Tibial artery (tissue), 4 donors: Measurements from ENCODE around the gene RAVER2.

Experiments
- DNase-seq, 2 donors: peaks; one replicate each; pipeline ENCODE4 v3.0.0-alpha.2; 2019
- H3K27ac ChIP-seq, 2 donors: fragments of 200-600 bp; sonication (generic) in 1 of 2; 1 replicate in 1 of 2; 2 replicates in 1 of 2; pipeline ENCODE4 v1.5.1; 2018 to 2019; ENCODE audit warnings: mild to moderate bottlenecking in 1 of 2
- H3K27me3 ChIP-seq, 2 donors: fragments of 200-600 bp; sonication (generic) in 1 of 2; one replicate each; pipeline versions ENCODE4 v1.5.1 to v1.6.0; 2016 to 2019
- H3K36me3 ChIP-seq, 3 donors: fragments of 200-600 bp; sonication (generic) in 2 of 3; one replicate each; pipeline ENCODE4 v1.5.1; 2016 to 2019; ENCODE audit warnings: mild to moderate bottlenecking in 2 of 3
- H3K4me1 ChIP-seq, 4 donors: fragments of 200-600 bp; sonication (generic) in 2 of 4; 1 replicate in 3 of 4; 2 replicates in 1 of 4; pipeline ENCODE4 v1.5.1; 2016 to 2019
- H3K4me3 ChIP-seq, 2 donors: fragments of 200-600 bp; sonication (generic) in 1 of 2; 1 replicate in 1 of 2; 2 replicates in 1 of 2; pipeline ENCODE4 v1.5.1; 2018 to 2019; ENCODE audit warnings: mild to moderate bottlenecking in 2 of 2
- H3K9me3 ChIP-seq, 3 donors: fragments of 200-600 bp; sonication (generic) in 1 of 3; one replicate each; pipeline ENCODE4 v1.5.1; 2016 to 2019
- intact Hi-C: fragments of 100-400 bp; cut with DNase I; formaldehyde crosslinking; loops from one replicate; pipeline ENCODE4 v1.15.0; 2023; ENCODE audit warnings: low total_unique reads
- TF ChIP-seq, protein P1 (sequence below), 2 experiments: fragments of 200-600 bp in 1 of 2; fragments of 450-650 bp in 1 of 2; IDR thresholded peaks; one replicate each; pipeline ENCODE4 v1.5.1; 2017 to 2019; ENCODE audit warnings: antibody characterized with exemption in 2 of 2, mild to moderate bottlenecking in 1 of 2, moderate library complexity in 1 of 2

The RAVER2 gene

DNA sequence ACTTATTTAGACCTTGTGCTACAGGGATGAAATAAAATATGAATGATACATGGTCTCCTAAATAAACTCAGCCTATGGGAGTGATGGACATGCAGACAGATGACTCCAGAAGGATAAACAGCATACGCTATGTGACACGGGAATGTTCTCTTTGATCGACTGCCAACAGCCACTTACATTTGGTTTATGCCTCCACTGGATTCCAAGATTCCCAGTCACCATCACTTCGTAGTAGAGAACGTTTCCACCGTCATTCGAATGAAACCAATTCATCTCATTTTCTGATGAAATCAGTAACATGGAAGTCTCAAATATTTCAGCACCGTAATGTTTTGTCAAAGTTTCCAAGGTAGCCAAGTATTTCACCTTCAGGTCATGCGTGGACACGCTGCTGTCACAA, 121.8 kb downstream of the RAVER2 start:
- Histone ChIP-seq H3K27ac (no peak overlapping the region), H3K36me3 (peaks cover 43 to 82% (median 64%) of the 10 kb centered on the region in 3 donors), H3K27me3 (no peaks in the 10 kb centered on the region), H3K9me3 (no peaks in the 10 kb centered on the region), H3K4me3 (no peak overlapping the region), H3K4me1 (no peaks in the 10 kb centered on the region)
- DNase-seq = no peak
- intact Hi-C loops = no loop called here
- TF ChIP-seq, protein P1, sequence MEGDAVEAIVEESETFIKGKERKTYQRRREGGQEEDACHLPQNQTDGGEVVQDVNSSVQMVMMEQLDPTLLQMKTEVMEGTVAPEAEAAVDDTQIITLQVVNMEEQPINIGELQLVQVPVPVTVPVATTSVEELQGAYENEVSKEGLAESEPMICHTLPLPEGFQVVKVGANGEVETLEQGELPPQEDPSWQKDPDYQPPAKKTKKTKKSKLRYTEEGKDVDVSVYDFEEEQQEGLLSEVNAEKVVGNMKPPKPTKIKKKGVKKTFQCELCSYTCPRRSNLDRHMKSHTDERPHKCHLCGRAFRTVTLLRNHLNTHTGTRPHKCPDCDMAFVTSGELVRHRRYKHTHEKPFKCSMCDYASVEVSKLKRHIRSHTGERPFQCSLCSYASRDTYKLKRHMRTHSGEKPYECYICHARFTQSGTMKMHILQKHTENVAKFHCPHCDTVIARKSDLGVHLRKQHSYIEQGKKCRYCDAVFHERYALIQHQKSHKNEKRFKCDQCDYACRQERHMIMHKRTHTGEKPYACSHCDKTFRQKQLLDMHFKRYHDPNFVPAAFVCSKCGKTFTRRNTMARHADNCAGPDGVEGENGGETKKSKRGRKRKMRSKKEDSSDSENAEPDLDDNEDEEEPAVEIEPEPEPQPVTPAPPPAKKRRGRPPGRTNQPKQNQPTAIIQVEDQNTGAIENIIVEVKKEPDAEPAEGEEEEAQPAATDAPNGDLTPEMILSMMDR (IDR thresholded peaks at IDR 0.05) = no peak

GRCh38 chr1:64867266-64867665, 122.4 kb downstream of the RAVER2 start:
- H3K36me3 ChIP-seq = peaks cover 49 to 82% (median 64%) of the 10 kb centered on the region in 3 donors
- H3K4me3 ChIP-seq = no peak overlapping the region
- no peaks in the 10 kb centered on the region for H3K9me3 ChIP-seq
- H3K4me1 ChIP-seq = no peaks in the 10 kb centered on the region
- no peaks in the 10 kb centered on the region for H3K27me3 ChIP-seq
- TF ChIP-seq, protein P1 (IDR thresholded peaks at IDR 0.05) = no peak
- no peak for DNase-seq
- H3K27ac ChIP-seq = no peak overlapping the region
- intact Hi-C loops = no loop called here

DNA sequence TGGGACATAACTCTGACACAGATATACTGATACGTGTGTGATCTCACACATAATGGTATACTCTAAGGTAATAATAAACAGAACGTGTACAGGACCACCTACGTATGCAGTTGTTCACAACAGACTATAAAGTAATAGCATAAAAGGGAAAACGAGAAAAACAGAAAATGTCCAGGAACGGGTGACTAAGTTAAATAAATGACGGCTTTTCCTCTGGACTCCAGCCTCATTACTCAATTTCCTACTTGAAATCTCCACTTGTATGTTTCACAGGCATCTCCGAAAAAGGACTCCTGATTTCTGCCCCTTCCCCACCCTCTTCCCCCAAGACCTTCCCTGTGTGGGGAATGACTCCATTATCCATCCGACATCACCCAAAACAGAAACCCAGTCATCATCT, 126.4 kb downstream of the RAVER2 start:
- no peaks in the 10 kb centered on the region for H3K27me3 ChIP-seq
- intact Hi-C loops = no loop called here

GRCh38 chr1:64872067-64872466, 127.2 kb downstream of the RAVER2 start:
- Histone ChIP-seq H3K27me3 (no peaks in the 10 kb centered on the region), H3K9me3 (no peaks in the 10 kb centered on the region), H3K27ac (no peak overlapping the region), H3K4me1 (no peaks in the 10 kb centered on the region), H3K36me3 (peaks cover 69 to 83% (median 70%) of the 10 kb centered on the region in 3 donors), H3K4me3 (no peak overlapping the region)
- no peak for DNase-seq
- TF ChIP-seq, protein P1 (IDR thresholded peaks at IDR 0.05) = no peak
- intact Hi-C loops = no loop called here

More for the DNA sequence above, 126.4 kb downstream of the RAVER2 start:
- no peak overlapping the region for H3K4me3 ChIP-seq
- H3K36me3 ChIP-seq = peaks cover 74 to 88% (median 74%) of the 10 kb centered on the region in 3 donors
- H3K27ac ChIP-seq = no peak overlapping the region
- DNase-seq = no peak
- H3K9me3 ChIP-seq = no peaks in the 10 kb centered on the region
- H3K4me1 ChIP-seq = no peaks in the 10 kb centered on the region
- TF ChIP-seq, protein P1 (IDR thresholded peaks at IDR 0.05) = no peak

DNA sequence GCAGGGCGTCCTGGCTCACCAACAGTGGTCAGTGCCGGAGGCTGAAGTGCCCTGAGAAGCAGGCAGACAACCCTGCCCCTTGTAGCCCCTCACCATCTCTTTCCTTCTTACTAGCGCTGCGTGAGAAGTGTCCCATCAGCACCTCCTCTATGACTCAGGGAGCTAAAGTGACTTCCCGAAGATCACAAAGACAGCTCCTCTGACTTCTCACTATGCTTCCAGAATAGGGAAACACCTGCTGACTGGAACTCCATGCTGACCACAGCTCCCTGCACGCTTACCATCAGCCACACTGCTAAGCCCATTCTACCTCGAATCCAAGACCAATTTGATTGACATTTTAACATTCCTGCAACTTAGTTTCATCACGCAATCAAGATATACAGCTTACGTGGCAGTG, 128.7 kb downstream of the RAVER2 start:
- Histone ChIP-seq H3K4me3 (no peak overlapping the region), H3K27ac (no peak overlapping the region), H3K4me1 (no peaks in the 10 kb centered on the region), H3K27me3 (no peaks in the 10 kb centered on the region), H3K9me3 (no peaks in the 10 kb centered on the region), H3K36me3 (peaks cover 67 to 79% (median 68%) of the 10 kb centered on the region in 3 donors)
- DNase-seq = no peak
- intact Hi-C loops = no loop called here
- TF ChIP-seq, protein P1 (IDR thresholded peaks at IDR 0.05) = no peak

GRCh38 chr1:64874666-64875065, 129.8 kb downstream of the RAVER2 start:
- Histone ChIP-seq H3K4me3 (no peak overlapping the region), H3K36me3 (peaks cover 63 to 71% (median 68%) of the 10 kb centered on the region in 3 donors), H3K27me3 (no peaks in the 10 kb centered on the region), H3K9me3 (no peaks in the 10 kb centered on the region), H3K27ac (no peak overlapping the region), H3K4me1 (no peaks in the 10 kb centered on the region)
- TF ChIP-seq, protein P1 (IDR thresholded peaks at IDR 0.05) = no peak
- DNase-seq = no peak
- intact Hi-C loops = no loop called here
